ENCODE results near the gene PROCR.

PROCR gene

DNA sequence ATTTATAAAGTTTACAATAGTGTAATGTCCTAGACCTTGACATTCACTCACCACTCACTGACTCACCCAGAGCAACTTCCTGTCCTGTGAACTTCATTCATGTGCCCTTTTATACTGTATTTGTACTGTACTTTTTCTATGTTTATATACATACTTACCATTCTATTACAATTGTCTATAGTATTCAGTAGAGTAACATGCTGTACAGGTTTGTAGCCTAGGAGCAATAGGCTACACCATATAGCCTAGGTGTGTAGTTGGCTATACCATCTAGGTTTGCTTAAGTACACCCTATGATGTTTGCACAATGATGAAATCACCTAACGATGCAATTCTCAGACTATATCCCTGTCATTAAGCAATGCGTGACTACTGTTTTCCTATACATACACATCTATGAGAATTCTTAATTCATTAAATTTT is 42.2 kb upstream of the PROCR start:
- H3K79me2 ChIP-seq (ENCODE audit: insufficient read depth, low read length): no peaks in the 10 kb centered on the region
- H3K4me1 ChIP-seq (ENCODE audit: insufficient read depth, low read length, poor library complexity, severe bottlenecking): no peaks in the 10 kb centered on the region
- no peak overlapping the region for H3K9ac ChIP-seq (ENCODE audit: low read depth, low read length, poor library complexity, severe bottlenecking)
- H3K9me3 ChIP-seq (ENCODE audit: insufficient read depth, low read depth, low read length): no peaks in the 10 kb centered on the region
- H3K4me3 ChIP-seq (ENCODE audit: low read length, poor library complexity, severe bottlenecking): no peak overlapping the region
- TF ChIP-seq EZH2phosphoT487 (IDR thresholded peaks at IDR 0.05; ENCODE audit: borderline replicate concordance) (no peak), CTCF (conservative IDR thresholded peaks at IDR 0.05; ENCODE audit: low read length) (no peak)
- H2AFZ ChIP-seq (ENCODE audit: low read length): no peak overlapping the region
- H3K36me3 ChIP-seq (ENCODE audit: insufficient read depth, low read length): peaks cover 9% of the 10 kb centered on the region; the same call in 1 of the 2 replicates
- no peaks in the 10 kb centered on the region for H3K27me3 ChIP-seq (ENCODE audit: insufficient read depth, low read length, poor library complexity, severe bottlenecking)
- no peaks in the 10 kb centered on the region for H4K20me1 ChIP-seq (ENCODE audit: insufficient read depth, low read length, poor library complexity, severe bottlenecking)
- no peaks in the 10 kb centered on the region for H3F3A ChIP-seq (ENCODE audit: low read depth)
- H3K9me2 ChIP-seq (replicated peaks; ENCODE audit: low read depth, low read length): no peaks in the 10 kb centered on the region
- no peak overlapping the region for H3K4me2 ChIP-seq (ENCODE audit: low read depth, low read length, poor library complexity, severe bottlenecking)

DNA sequence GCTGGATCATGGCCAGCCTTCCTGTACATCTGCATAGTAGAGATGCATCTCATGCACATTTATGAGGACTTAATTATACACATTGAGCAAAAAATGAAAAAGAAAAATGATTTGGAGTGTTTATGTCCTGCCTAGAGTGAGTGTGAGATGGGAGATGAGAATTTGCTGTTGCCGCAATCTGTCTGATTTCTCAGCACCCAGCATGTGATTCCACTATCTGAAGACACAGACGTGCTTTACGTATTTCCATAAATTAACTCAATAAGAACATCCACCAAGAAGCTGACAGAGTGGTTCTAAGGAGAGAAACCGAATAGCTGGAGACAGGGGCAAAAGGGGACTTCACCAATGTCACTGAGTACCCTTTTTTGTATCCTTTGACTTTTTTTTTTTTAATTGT is 39.9 kb upstream of the PROCR start:
- Histone ChIP-seq H3K9me2 (replicated peaks; ENCODE audit: low read depth, low read length) (no peaks in the 10 kb centered on the region), H3K4me2 (ENCODE audit: low read depth, low read length, poor library complexity, severe bottlenecking) (no peak overlapping the region), H3K27me3 (ENCODE audit: insufficient read depth, low read length, poor library complexity, severe bottlenecking) (no peaks in the 10 kb centered on the region), H3K79me2 (ENCODE audit: insufficient read depth, low read length) (no peaks in the 10 kb centered on the region), H3F3A (ENCODE audit: low read depth) (no peaks in the 10 kb centered on the region), H3K4me1 (ENCODE audit: insufficient read depth, low read length, poor library complexity, severe bottlenecking) (no peaks in the 10 kb centered on the region), H3K36me3 (ENCODE audit: insufficient read depth, low read length) (peaks cover 12% of the 10 kb centered on the region; the same call in 1 of the 2 replicates), H2AFZ (ENCODE audit: low read length) (no peak overlapping the region), H3K9ac (ENCODE audit: low read depth, low read length, poor library complexity, severe bottlenecking) (no peak overlapping the region), H3K9me3 (ENCODE audit: insufficient read depth, low read depth, low read length) (no peaks in the 10 kb centered on the region), H3K4me3 (ENCODE audit: low read length, poor library complexity, severe bottlenecking) (no peak overlapping the region), H4K20me1 (ENCODE audit: insufficient read depth, low read length, poor library complexity, severe bottlenecking) (no peaks in the 10 kb centered on the region)
- no peak for TF ChIP-seq EZH2phosphoT487 (IDR thresholded peaks at IDR 0.05; ENCODE audit: borderline replicate concordance)
- TF ChIP-seq CTCF (conservative IDR thresholded peaks at IDR 0.05; ENCODE audit: low read length): no peak

- Histone ChIP-seq H3K27me3 (ENCODE audit: insufficient read depth, low read length, poor library complexity, severe bottlenecking) (no peaks in the 10 kb centered on the region), H2AFZ (ENCODE audit: low read length) (no peak overlapping the region), H3K36me3 (ENCODE audit: insufficient read depth, low read length) (peaks cover 13% of the 10 kb centered on the region; the same call in 1 of the 2 replicates), H3K4me1 (ENCODE audit: insufficient read depth, low read length, poor library complexity, severe bottlenecking) (no peaks in the 10 kb centered on the region), H4K20me1 (ENCODE audit: insufficient read depth, low read length, poor library complexity, severe bottlenecking) (no peaks in the 10 kb centered on the region), H3K9ac (ENCODE audit: low read depth, low read length, poor library complexity, severe bottlenecking) (no peak overlapping the region), H3K9me2 (replicated peaks; ENCODE audit: low read depth, low read length) (no peaks in the 10 kb centered on the region), H3K4me3 (ENCODE audit: low read length, poor library complexity, severe bottlenecking) (no peak overlapping the region), H3F3A (ENCODE audit: low read depth) (no peaks in the 10 kb centered on the region), H3K9me3 (ENCODE audit: insufficient read depth, low read depth, low read length) (no peaks in the 10 kb centered on the region), H3K4me2 (ENCODE audit: low read depth, low read length, poor library complexity, severe bottlenecking) (no peak overlapping the region), H3K79me2 (ENCODE audit: insufficient read depth, low read length) (no peaks in the 10 kb centered on the region)
- TF ChIP-seq EZH2phosphoT487 (IDR thresholded peaks at IDR 0.05; ENCODE audit: borderline replicate concordance) (no peak), CTCF (conservative IDR thresholded peaks at IDR 0.05; ENCODE audit: low read length) (no peak)
These were observed 38.8 kb upstream of the PROCR start for GRCh38 chr20:35133031-35133430.

Measured in Loucy (cell line).